ENCODE data around the gene OTOGL.

GRCh38 chr12:80293347-80293746, 194.0 kb downstream of the OTOGL start:
- TF ChIP-seq CTCF (IDR thresholded peaks at IDR 0.05) (no peak), TAF1 (IDR thresholded peaks at IDR 0.05; ENCODE audit: borderline replicate concordance, low read depth, low read length) (no peak)
